Nephron (organoid): ENCODE results near the gene TMEM171.

Experiments used
- H3K27ac Mint-ChIP-seq, 3 experiments: 2 replicates each; pipeline ENCODE4 v1.8.0; 2020; ENCODE audit warnings: mixed read lengths in 3 of 3, mild to moderate bottlenecking in 2 of 3, moderate library complexity in 1 of 3
- H3K27me3 Mint-ChIP-seq: 2 replicates; pipeline ENCODE4 v1.8.0; 2021; ENCODE audit warnings: low read depth, mild to moderate bottlenecking, moderate library complexity, mixed read lengths
- H3K36me3 Mint-ChIP-seq: 2 replicates; pipeline ENCODE4 v1.8.0; 2020; ENCODE audit warnings: low read depth, mixed read lengths
- H3K4me1 Mint-ChIP-seq: 2 replicates; pipeline ENCODE4 v1.8.0; 2020; ENCODE audit warnings: mixed read lengths
- H3K4me3 Mint-ChIP-seq, 3 experiments: 2 replicates each; pipeline ENCODE4 v1.8.0; 2020; ENCODE audit warnings: mild to moderate bottlenecking in 3 of 3, mixed read lengths in 3 of 3, moderate library complexity in 2 of 3
- H3K9me3 Mint-ChIP-seq: 2 replicates; pipeline ENCODE4 v1.8.0; 2020; ENCODE audit warnings: mixed read lengths
- CTCF ChIP-seq, 3 experiments: fragments of 200-600 bp; sonication (generic); IDR thresholded peaks; one replicate each; pipeline ENCODE4 v1.5.0; 2021; ENCODE audit warnings: antibody characterized with exemption in 3 of 3; ENCODE audit not compliant: unreplicated experiment in 3 of 3

TMEM171 gene

GRCh38 chr5:73150876-73151275 is 30.5 kb downstream of the TMEM171 start:
- Mint-ChIP-seq H3K27me3 (peaks cover 9% of the 10 kb centered on the region), H3K9me3 (no peaks in the 10 kb centered on the region), H3K4me3 (no peak overlapping the region), H3K27ac (peak overlapping the region in 1 of 3 experiments; percentile 62), H3K36me3 (no peaks in the 10 kb centered on the region), H3K4me1 (peaks cover 17% of the 10 kb centered on the region)
- TF ChIP-seq CTCF (IDR thresholded peaks at IDR 0.05; ENCODE audit: unreplicated experiment in 3 of 3) = no peak

GRCh38 chr5:73151766-73152410 is 31.5 kb downstream of the TMEM171 start:
- Mint-ChIP-seq H3K27ac (peak overlapping the region in 1 of 3 experiments; percentile 32), H3K4me1 (peaks cover 21% of the 10 kb centered on the region), H3K4me3 (no peak overlapping the region), H3K9me3 (no peaks in the 10 kb centered on the region), H3K36me3 (no peaks in the 10 kb centered on the region), H3K27me3 (peaks cover 3% of the 10 kb centered on the region)
- no peak for TF ChIP-seq CTCF (IDR thresholded peaks at IDR 0.05; ENCODE audit: unreplicated experiment in 3 of 3)

GRCh38 chr5:73152411-73153388 is 32.3 kb downstream of the TMEM171 start:
- Mint-ChIP-seq H3K9me3 (no peaks in the 10 kb centered on the region), H3K4me1 (peaks cover 27% of the 10 kb centered on the region), H3K27me3 (no peaks in the 10 kb centered on the region), H3K4me3 (no peak overlapping the region), H3K36me3 (no peaks in the 10 kb centered on the region), H3K27ac (peak overlapping the region in 1 of 3 experiments; percentile 30)
- no peak for TF ChIP-seq CTCF (IDR thresholded peaks at IDR 0.05; ENCODE audit: unreplicated experiment in 3 of 3)

GRCh38 chr5:73153513-73153912 is 33.1 kb downstream of the TMEM171 start:
- Mint-ChIP-seq H3K27me3 (no peaks in the 10 kb centered on the region), H3K4me1 (peaks cover 33% of the 10 kb centered on the region), H3K36me3 (no peaks in the 10 kb centered on the region), H3K9me3 (no peaks in the 10 kb centered on the region), H3K27ac (peak overlapping the region in 2 of 3 experiments; percentile 17 to 91), H3K4me3 (no peak overlapping the region)
- no peak for TF ChIP-seq CTCF (IDR thresholded peaks at IDR 0.05; ENCODE audit: unreplicated experiment in 3 of 3)

- H3K4me3 Mint-ChIP-seq = no peak overlapping the region
- no peaks in the 10 kb centered on the region for H3K36me3 Mint-ChIP-seq
- no peaks in the 10 kb centered on the region for H3K9me3 Mint-ChIP-seq
- peak overlapping the region in 2 of 3 experiments; percentile 47 to 91 for H3K27ac Mint-ChIP-seq
- peaks cover 33% of the 10 kb centered on the region for H3K4me1 Mint-ChIP-seq
- no peaks in the 10 kb centered on the region for H3K27me3 Mint-ChIP-seq
- no peak for TF ChIP-seq CTCF (IDR thresholded peaks at IDR 0.05; ENCODE audit: unreplicated experiment in 3 of 3)
Measured at GRCh38 chr5:73154208-73155006, 34.0 kb downstream of the TMEM171 start.
